ENCODE measurements around the gene ASAP2. TPM values are rescaled to one million over a fixed set of nuclear protein-coding genes. Genes with fewer than 3 reads are reported as not detected.

The ASAP2 gene
- total and polyA plus RNA-seq, 8 donors: 21.1 to 41.8 (median 35.1) TPM

DNA sequence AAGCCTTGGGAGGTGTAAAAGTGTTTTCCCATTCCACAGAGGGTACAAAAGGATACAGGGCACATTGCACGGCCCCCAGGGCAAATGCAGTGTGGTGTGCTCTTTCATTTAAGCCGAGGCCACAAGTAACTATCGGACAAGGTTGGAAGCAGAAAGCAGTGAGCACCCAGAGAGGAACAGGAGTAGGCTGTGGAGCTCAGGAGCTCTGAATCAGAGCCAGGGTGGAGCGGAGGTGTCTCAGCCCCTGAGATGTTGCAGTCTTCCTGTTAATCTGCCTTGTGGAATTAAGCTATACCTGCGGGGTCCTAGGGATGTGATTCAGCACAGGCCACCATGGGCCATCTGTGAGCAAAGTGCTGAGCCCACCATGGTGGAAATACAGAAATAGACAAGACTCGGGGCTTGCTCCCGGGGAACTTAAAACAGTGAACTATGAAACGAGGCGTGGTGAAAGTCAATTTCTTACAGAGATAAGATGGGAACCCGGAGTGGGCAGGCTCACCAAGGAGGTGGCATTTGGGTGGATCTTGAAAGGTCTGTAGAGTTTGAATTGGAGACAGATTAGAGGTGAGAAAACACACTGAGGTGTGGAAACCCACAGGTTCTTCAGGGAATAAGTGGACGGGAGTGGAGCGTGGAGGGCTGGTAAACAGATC lies 44.0 kb downstream of the ASAP2 start:
- intact Hi-C loops (cut with DNase I): no loop called here
- H3K9me3 ChIP-seq: no peaks in the 10 kb centered on the region
- DNase-seq (no peak), ATAC-seq (no peak)
- H3K36me3 ChIP-seq: no peaks in the 10 kb centered on the region
- H3K4me1 ChIP-seq: peaks cover 10 to 37% of the 10 kb centered on the region in 2 donors
- H3K27me3 ChIP-seq: no peaks in the 10 kb centered on the region
- peak overlapping the region in 1 of 2 donors; percentile 57 for H3K27ac ChIP-seq
- H3K4me3 ChIP-seq: no peak overlapping the region
- TF ChIP-seq CTCF (IDR thresholded peaks at IDR 0.05): no peak

DNA sequence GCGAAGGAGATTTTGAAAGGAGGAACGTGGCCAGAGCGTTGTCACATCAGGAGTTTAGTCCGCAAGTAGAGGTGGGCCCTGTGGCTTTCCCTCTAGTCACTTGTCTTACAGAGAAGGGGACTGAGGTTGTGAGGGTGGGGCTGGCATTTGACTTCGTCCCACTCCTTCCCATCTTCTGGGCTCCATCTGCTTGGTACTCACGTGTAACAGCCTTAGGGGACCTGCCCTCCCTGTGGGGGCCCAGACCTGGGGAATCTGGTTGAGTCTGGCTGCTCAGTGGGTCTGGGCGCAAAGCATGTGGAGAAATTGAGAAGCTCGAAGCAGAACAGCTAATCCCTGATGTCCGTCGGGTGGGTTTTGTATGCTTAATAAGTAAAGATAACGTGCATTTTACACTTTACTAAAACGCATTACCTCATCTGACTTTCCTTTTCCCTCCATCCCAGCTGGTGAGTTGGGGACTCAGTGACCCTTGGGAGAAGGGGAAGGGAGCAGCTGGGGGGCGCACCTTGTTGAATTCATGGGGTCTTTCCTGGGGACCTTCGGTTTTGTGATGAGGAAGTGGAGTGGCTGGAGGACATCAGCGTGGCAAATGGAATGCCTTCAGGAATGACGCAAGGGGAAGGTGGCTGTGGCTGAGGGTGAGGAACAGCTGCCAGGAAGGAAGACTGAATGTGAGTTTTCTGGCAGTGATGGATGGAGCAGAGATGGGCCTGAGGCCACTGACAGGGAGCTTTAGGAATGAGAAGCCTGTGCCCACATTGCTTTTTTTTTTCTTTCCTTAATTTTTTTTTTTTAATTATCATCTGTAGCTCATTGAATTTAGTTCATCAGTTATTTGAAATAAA lies 44.8 kb downstream of the ASAP2 start:
- DNase-seq: peak in 1 of 4 donors; percentile 27
- peaks cover 11 to 37% of the 10 kb centered on the region in 2 donors for H3K4me1 ChIP-seq
- no peaks in the 10 kb centered on the region for H3K9me3 ChIP-seq
- no peaks in the 10 kb centered on the region for H3K27me3 ChIP-seq
- H3K36me3 ChIP-seq: no peaks in the 10 kb centered on the region
- peak overlapping the region in 1 of 2 donors; percentile 57 for H3K27ac ChIP-seq
- no peak overlapping the region for H3K4me3 ChIP-seq
- TF ChIP-seq CTCF (IDR thresholded peaks at IDR 0.05): no peak
- intact Hi-C loops (cut with DNase I): no loop called here
- peak; percentile 58 for ATAC-seq

GRCh38 chr2:9252002-9252357 lies 45.4 kb downstream of the ASAP2 start:
- no peaks in the 10 kb centered on the region for H3K9me3 ChIP-seq
- peak overlapping the region in 1 of 2 donors; percentile 57 for H3K27ac ChIP-seq
- no peaks in the 10 kb centered on the region for H3K36me3 ChIP-seq
- peaks cover 16 to 41% of the 10 kb centered on the region in 2 donors for H3K4me1 ChIP-seq
- H3K27me3 ChIP-seq: no peaks in the 10 kb centered on the region
- no peak overlapping the region for H3K4me3 ChIP-seq
- TF ChIP-seq CTCF (IDR thresholded peaks at IDR 0.05): no peak
- DNase-seq: no peak
- intact Hi-C loops (cut with DNase I): no loop called here
- ATAC-seq: no peak

- TF ChIP-seq CTCF (IDR thresholded peaks at IDR 0.05): no peak
- ATAC-seq: no peak
- no peak for DNase-seq
These were observed 48.8 kb downstream of the ASAP2 start for GRCh38 chr2:9255416-9255815.

GRCh38 chr2:9256147-9256546 lies 49.5 kb downstream of the ASAP2 start:
- intact Hi-C loops (cut with DNase I): no loop called here
- no peaks in the 10 kb centered on the region for H3K36me3 ChIP-seq
- DNase-seq: no peak
- no peak for ATAC-seq
- no peaks in the 10 kb centered on the region for H3K27me3 ChIP-seq
- H3K9me3 ChIP-seq: no peaks in the 10 kb centered on the region
- no peak overlapping the region for H3K27ac ChIP-seq
- peaks cover 38 to 58% of the 10 kb centered on the region in 2 donors for H3K4me1 ChIP-seq
- no peak overlapping the region for H3K4me3 ChIP-seq
- no peak for TF ChIP-seq CTCF (IDR thresholded peaks at IDR 0.05)

More at GRCh38 chr2:9255416-9255815, 48.8 kb downstream of the ASAP2 start:
- Histone ChIP-seq H3K4me1 (peaks cover 32 to 53% of the 10 kb centered on the region in 2 donors), H3K4me3 (no peak overlapping the region), H3K27me3 (no peaks in the 10 kb centered on the region), H3K9me3 (no peaks in the 10 kb centered on the region), H3K27ac (no peak overlapping the region), H3K36me3 (no peaks in the 10 kb centered on the region)
- intact Hi-C loops (cut with DNase I): no loop called here

All from left lung (tissue), 10 donors.